Bronchial epithelial cell (primary cell): Measurements from ENCODE around the gene DCC. TPM values are rescaled to one million over a fixed set of nuclear protein-coding genes. Genes with fewer than 3 reads are reported as not detected.

Experiments
- DNase-seq: peaks from one replicate; pipeline ENCODE4 v3.0.0-alpha.2; 2010; ENCODE audit warnings: low read depth
- FAIRE-seq: peaks from 2 replicates; lab custom pipeline; 2011; peaks lifted over from hg19 to GRCh38; lab: Jason Lieb, UNC
- H3K27me3 ChIP-seq: 2 replicates; pipeline ENCODE4 v1.5.1; 2011; ENCODE audit warnings: low read length; ENCODE audit not compliant: control insufficient read depth, insufficient read depth
- H3K36me3 ChIP-seq: 2 replicates; pipeline ENCODE4 v1.5.1; 2011; ENCODE audit warnings: low read length; ENCODE audit not compliant: control insufficient read depth, insufficient read depth
- H3K4me3 ChIP-seq: 2 replicates; pipeline ENCODE4 v1.5.1; 2011; ENCODE audit warnings: mild to moderate bottlenecking, low read depth, low read length, control low read depth
- CTCF ChIP-seq: IDR thresholded peaks from 2 replicates; pipeline ENCODE4 v1.5.1; 2011; ENCODE audit warnings: mild to moderate bottlenecking, moderate library complexity, low read length, control low read depth, inconsistent platforms; ENCODE audit not compliant: insufficient read depth, severe bottlenecking
- total RNA-seq: library from RNA; depleted of rRNA; stranded (reverse); fragments of >200 nt; gene quantifications from 2 replicates; pipeline ENCODE4 v1.2.1, GENCODE V29; 2014

Gene DCC
- total RNA-seq, 1 donor from 2014 or later: not detected

GRCh38 chr18:52582061-52582460 is 242.1 kb downstream of the DCC start:
- Histone ChIP-seq H3K27me3 (no peaks in the 10 kb centered on the region), H3K4me3 (no peak overlapping the region), H3K36me3 (no peaks in the 10 kb centered on the region)
- no peak for TF ChIP-seq CTCF
- no peak for FAIRE-seq
- DNase-seq: no peak

DNA sequence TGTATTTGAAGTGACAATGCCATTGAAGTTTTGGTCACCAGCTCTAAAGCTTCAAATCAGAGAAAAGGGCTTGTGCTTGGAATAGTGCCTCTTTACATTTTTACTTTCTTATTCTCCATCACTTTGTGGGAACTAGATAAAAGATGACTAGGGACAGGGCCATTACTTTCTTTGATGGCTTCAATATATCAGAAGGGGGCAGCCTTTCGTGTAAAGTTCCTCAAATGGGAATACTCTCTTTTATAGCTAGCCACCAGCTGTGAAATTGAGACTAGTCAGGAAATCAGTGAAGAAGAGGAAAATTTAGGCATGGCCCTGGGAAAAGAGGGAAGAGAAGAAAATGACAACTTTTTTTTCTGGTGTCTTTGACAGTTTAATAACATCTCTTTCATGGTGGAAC is 242.5 kb downstream of the DCC start:
- TF ChIP-seq CTCF: no peak
- Histone ChIP-seq H3K36me3 (no peaks in the 10 kb centered on the region), H3K27me3 (no peaks in the 10 kb centered on the region), H3K4me3 (no peak overlapping the region)
- FAIRE-seq (no peak), DNase-seq (no peak)

DNA sequence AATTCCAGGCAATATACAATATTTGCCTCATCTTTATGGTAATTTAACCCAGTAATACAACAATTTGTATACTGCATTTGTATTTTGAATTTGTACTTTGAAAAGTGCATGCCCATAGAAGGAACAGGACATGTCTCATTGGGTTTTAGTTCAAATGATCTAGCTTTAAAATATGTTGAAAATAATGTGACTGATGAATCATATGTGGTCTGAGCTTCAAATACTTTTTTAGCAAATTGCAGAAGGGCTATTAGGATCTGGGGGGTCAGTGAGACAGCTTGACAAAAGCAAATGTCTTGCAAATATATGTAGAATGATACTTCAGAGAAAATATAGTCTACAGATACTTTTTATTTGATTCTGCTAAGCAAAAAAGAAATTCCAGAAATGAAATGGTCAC is 248.9 kb downstream of the DCC start:
- no peak for FAIRE-seq
- Histone ChIP-seq H3K27me3 (no peaks in the 10 kb centered on the region), H3K4me3 (no peak overlapping the region), H3K36me3 (no peaks in the 10 kb centered on the region)
- DNase-seq: peak; percentile 2
- no peak for TF ChIP-seq CTCF

GRCh38 chr18:52596748-52597435 is 256.9 kb downstream of the DCC start:
- Histone ChIP-seq H3K36me3 (no peaks in the 10 kb centered on the region), H3K4me3 (no peak overlapping the region), H3K27me3 (no peaks in the 10 kb centered on the region)
- FAIRE-seq (no peak), DNase-seq (no peak)
- TF ChIP-seq CTCF: no peak

GRCh38 chr18:52598921-52599320 is 258.9 kb downstream of the DCC start:
- no peaks in the 10 kb centered on the region for H3K36me3 ChIP-seq
- DNase-seq (no peak), FAIRE-seq (no peak)
- TF ChIP-seq CTCF: no peak
- H3K4me3 ChIP-seq: no peak overlapping the region
- no peaks in the 10 kb centered on the region for H3K27me3 ChIP-seq

DNA sequence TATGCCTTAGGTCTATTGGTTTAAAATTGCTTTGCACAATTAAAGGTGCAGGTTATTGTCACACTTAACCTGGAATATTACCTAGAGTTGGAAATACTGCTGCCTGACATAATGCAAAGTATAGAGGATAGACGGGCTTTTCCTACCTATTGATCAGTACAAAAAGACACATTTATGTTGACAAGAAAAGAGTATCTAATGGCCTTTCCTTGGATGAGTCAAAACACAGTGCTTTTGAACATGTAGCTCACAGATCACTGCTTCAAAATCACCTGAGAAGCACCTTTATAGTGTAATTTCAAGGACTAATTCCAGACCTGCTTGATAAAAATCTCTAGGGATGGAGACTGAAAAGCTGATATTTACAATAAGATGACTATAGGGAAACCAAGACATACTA is 262.8 kb downstream of the DCC start:
- Histone ChIP-seq H3K4me3 (no peak overlapping the region), H3K36me3 (no peaks in the 10 kb centered on the region), H3K27me3 (no peaks in the 10 kb centered on the region)
- FAIRE-seq (no peak), DNase-seq (no peak)
- no peak for TF ChIP-seq CTCF
